Gastrocnemius medialis (tissue), 4 donors: ENCODE measurements around the gene INSRR.

Experiments
- POLR2A ChIP-seq, 2 donors: fragments of 450-650 bp; IDR thresholded peaks; one replicate each; pipeline ENCODE4 v1.6.1; 2017; ENCODE audit warnings: antibody characterized with exemption in 2 of 2, mild to moderate bottlenecking in 2 of 2, moderate library complexity in 2 of 2
- TF ChIP-seq, protein P1 (sequence below), 5 experiments: fragments of 450-650 bp in 3 of 5; fragments of 200-600 bp in 2 of 5; sonication (generic) in 2 of 5; IDR thresholded peaks in 4 of 5; conservative IDR thresholded peaks in 1 of 5; 1 replicate in 4 of 5; 2 replicates in 1 of 5; pipeline ENCODE4 v1.5.1; 2016 to 2019; ENCODE audit warnings: antibody characterized with exemption in 5 of 5, mild to moderate bottlenecking in 3 of 5, moderate library complexity in 3 of 5

DNA sequence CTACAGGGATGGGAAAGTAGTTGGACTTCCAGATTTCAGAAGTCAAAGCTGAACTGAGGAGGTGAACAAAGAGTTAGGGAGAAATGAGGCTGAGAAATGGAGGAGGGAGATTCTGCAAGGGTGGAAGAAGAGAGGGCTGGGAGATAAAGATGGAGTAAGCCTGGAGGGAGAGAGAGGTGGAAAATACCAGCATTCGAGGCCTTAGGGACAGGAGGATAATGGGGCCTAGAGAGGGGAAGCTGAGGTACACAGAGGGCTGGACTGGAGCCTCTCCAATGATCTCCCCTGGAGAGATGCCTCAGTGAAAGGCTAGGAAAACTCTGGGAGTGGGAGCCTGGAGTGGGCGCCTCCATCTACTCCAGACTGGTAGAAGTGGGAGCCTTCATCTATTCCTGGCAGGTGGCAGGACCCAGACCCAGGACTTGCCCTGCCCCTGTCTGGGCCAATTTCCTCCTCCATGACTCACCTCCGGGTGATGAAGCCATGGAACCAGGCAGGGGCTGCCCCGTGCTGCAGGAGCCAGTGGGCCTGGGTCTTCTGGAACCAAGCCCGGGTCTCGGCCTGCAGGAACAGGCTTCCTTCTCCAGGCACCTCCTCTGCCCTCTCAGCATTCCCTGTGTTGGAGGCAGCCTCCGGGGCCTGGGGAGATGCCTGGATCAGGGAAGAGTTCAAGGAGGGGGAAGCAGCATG lies 44.2 kb downstream of the INSRR start:
- TF ChIP-seq, protein P1, sequence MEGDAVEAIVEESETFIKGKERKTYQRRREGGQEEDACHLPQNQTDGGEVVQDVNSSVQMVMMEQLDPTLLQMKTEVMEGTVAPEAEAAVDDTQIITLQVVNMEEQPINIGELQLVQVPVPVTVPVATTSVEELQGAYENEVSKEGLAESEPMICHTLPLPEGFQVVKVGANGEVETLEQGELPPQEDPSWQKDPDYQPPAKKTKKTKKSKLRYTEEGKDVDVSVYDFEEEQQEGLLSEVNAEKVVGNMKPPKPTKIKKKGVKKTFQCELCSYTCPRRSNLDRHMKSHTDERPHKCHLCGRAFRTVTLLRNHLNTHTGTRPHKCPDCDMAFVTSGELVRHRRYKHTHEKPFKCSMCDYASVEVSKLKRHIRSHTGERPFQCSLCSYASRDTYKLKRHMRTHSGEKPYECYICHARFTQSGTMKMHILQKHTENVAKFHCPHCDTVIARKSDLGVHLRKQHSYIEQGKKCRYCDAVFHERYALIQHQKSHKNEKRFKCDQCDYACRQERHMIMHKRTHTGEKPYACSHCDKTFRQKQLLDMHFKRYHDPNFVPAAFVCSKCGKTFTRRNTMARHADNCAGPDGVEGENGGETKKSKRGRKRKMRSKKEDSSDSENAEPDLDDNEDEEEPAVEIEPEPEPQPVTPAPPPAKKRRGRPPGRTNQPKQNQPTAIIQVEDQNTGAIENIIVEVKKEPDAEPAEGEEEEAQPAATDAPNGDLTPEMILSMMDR (IDR thresholded peaks at IDR 0.05 in 4 of 5, conservative IDR thresholded peaks at IDR 0.05 in 1 of 5) = no peak
- TF ChIP-seq POLR2A (IDR thresholded peaks at IDR 0.05) = no peak
